HUES6 (cell line): ENCODE measurements around the gene MBD3L2B.

Experiments
- H3K27ac ChIP-seq: 2 replicates; pipeline ENCODE4 v1.7.0; 2013; ENCODE audit warnings: low read depth, mild to moderate bottlenecking, low read length, inconsistent platforms
- H3K27me3 ChIP-seq: 2 replicates; pipeline ENCODE4 v1.6.1; 2013; ENCODE audit warnings: low read length; ENCODE audit not compliant: control insufficient read depth, insufficient read depth
- H3K36me3 ChIP-seq: 2 replicates; pipeline ENCODE4 v1.6.1; 2013; ENCODE audit warnings: low read length; ENCODE audit not compliant: control insufficient read depth, insufficient read depth
- H3K4me1 ChIP-seq: 2 replicates; pipeline ENCODE4 v1.6.1; 2013; ENCODE audit warnings: low read length; ENCODE audit not compliant: control insufficient read depth, insufficient read depth
- H3K4me3 ChIP-seq: 2 replicates; pipeline ENCODE4 v1.5.1; 2013; ENCODE audit warnings: low read depth, low read length
- H3K9ac ChIP-seq: one replicate; pipeline ENCODE4 v1.6.1; 2013; ENCODE audit warnings: mild to moderate bottlenecking, low read length
- H3K9me3 ChIP-seq: 2 replicates; pipeline ENCODE4 v1.6.1; 2013; ENCODE audit warnings: low read depth, low read length; ENCODE audit not compliant: control insufficient read depth, insufficient read depth

MBD3L2B gene

DNA sequence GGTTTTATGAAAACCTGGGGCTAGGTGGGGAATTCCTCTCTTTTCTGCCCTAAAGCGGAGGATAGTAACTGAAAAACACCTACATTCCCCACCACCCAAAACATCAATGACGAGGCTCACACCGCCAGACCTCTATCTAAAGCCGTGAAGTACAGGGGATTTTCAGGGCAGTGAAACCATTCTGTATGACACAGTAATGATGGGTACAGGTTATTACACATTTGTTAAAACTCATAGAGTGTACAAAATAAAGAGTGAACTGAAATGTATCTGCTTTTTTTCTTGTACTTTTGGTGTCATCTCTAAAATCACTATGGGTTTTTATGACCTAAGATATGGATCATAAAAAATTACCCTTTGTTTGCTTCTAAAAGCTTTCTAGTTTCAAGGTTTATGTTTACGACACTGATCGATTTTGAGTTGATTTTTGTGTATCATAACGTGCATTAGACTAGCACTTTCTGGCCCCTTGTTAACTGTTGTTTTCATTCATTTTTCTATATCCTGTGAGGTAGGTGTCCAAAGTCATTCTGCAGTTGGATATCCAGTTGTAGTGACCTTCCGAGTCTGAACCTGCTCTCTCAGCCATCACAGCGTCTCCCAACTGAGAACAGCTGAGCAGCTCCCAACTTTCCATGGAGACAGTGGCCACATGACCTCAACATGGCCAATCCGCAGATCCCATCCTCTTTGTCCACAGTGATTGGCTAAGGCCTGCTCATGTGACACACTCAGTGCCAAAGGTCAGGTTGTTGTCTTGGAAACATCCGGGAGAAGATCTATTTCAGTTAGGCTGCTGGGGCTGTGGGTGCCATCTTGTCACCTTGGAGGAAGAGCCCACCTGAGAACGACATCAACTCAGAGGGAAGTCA lies 10.3 kb downstream of the MBD3L2B start:
- H3K4me3 ChIP-seq, result no peak overlapping the region
- H3K9me3 ChIP-seq, result peaks cover 23% of the 10 kb centered on the region; the same call in 1 of the 2 replicates

DNA sequence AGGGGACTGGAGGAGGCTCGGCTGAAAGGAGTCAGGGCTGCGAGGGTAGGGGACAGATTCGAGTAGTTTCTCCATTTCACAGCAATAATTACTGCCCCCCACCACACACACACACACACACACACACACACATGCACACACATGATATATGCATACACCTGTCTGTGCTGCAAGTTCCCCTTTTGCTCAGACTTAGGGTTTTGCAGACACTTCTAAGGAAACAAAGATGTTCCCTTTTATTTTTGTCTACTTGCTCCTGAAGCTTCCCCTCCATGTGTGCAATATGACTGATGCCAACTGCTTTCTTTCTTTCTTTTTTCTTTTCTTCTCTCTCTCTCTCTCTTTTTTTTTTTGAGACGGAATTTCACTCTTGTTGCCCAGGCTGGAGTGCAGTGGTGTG lies 13.4 kb downstream of the MBD3L2B start:
- H3K9ac ChIP-seq, result no peak overlapping the region
- H3K9me3 ChIP-seq, result peaks cover 28% of the 10 kb centered on the region; the same call in 1 of the 2 replicates
- no peaks in the 10 kb centered on the region for H3K4me1 ChIP-seq
- H3K27ac ChIP-seq, result no peak overlapping the region
- no peaks in the 10 kb centered on the region for H3K36me3 ChIP-seq
- H3K4me3 ChIP-seq, result no peak overlapping the region
- no peaks in the 10 kb centered on the region for H3K27me3 ChIP-seq

More for the DNA sequence above, 10.3 kb downstream of the MBD3L2B start:
- Histone ChIP-seq H3K36me3 (no peaks in the 10 kb centered on the region), H3K9ac (no peak overlapping the region), H3K27me3 (no peaks in the 10 kb centered on the region), H3K4me1 (no peaks in the 10 kb centered on the region), H3K27ac (no peak overlapping the region)

DNA sequence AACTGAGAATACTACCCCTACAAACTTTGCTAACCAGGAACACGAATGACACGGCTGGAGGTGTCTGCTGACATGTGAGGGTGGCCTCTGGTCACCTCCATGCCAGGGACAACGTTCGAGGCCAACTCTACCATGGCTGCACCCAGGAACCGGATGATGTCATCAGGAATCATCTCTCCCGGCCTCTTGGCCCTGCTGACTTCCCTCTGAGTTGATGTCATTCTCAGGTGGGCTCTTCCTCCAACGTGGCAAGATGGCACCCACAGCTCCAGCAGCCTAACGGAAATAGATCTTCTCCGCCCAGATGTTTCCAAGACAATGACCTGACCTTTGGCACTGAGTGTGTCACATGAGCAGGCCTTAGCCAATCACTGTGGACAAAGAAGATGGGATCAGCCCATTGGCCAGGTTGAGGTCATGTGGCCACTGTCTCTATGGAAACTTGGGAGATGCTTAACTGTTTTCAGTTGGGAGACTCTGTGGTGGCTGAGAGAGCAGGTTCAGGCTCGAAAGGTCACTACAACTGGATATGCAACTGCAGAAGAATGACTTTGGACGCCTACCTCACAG lies 15.0 kb downstream of the MBD3L2B start:
- no peak overlapping the region for H3K4me3 ChIP-seq
- H3K9me3 ChIP-seq, result peaks cover 29% of the 10 kb centered on the region; the same call in 1 of the 2 replicates
- peaks cover 3% of the 10 kb centered on the region; the same call in 1 of the 2 replicates for H3K27me3 ChIP-seq
- H3K4me1 ChIP-seq, result no peaks in the 10 kb centered on the region
- H3K9ac ChIP-seq, result no peak overlapping the region
- no peak overlapping the region for H3K27ac ChIP-seq
- H3K36me3 ChIP-seq, result no peaks in the 10 kb centered on the region

DNA sequence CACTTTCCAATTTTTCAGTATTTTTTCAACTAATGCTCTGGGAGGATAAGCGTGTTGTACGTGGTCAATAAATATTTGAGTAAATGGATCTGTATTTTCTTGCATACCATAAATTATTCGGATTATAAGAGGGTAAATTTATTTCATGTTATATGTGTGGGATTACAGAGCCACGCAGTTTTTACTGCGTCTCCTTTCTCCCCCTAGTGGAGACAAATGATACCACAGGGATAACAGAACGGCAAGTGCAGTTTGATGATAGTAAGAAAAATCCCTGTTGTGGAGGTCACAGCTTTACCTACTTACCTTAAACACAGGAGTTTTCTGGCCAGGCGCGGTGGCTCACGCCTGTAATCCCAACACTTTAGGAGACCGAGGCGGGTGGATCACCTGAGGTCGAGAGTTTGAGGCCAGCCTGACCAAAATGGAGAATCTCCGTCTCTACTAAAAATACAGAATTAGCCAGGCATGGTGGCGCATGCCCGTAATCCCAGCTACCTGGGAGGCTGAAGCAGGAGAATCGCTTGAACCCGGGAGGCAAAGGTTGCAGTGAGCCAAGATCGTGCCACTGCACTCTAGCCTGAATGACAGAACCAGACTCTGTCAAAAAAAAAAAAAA lies 16.8 kb downstream of the MBD3L2B start:
- Histone ChIP-seq H3K4me1 (no peaks in the 10 kb centered on the region), H3K9ac (no peak overlapping the region), H3K36me3 (no peaks in the 10 kb centered on the region), H3K27me3 (peaks cover 3% of the 10 kb centered on the region; the same call in 1 of the 2 replicates), H3K27ac (no peak overlapping the region), H3K9me3 (peaks cover 44% of the 10 kb centered on the region; the same call in 1 of the 2 replicates), H3K4me3 (no peak overlapping the region)

DNA sequence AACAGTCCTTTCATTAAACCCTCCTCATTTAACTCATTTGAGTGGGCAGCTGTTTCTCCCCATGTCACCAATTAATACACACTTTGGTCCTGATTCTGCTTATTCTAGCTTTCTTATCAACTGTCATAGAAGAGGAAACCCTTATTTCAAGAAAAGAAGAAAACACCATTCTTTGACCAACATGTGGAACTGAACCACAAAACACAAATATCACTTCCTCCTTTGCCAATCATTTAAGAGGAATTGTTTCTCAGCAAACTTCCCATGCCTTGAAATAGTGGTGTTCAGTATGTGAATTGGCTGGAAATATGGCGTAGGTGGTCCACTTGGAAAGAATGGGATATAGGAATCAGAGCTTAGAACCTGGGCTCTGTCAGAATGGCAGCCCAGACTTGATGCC lies 20.4 kb downstream of the MBD3L2B start:
- no peak overlapping the region for H3K27ac ChIP-seq
- H3K27me3 ChIP-seq, result peaks cover 3% of the 10 kb centered on the region; the same call in 1 of the 2 replicates
- H3K4me3 ChIP-seq, result no peak overlapping the region
- peaks cover 48% of the 10 kb centered on the region; the same call in 1 of the 2 replicates for H3K9me3 ChIP-seq
- no peaks in the 10 kb centered on the region for H3K4me1 ChIP-seq
- no peak overlapping the region for H3K9ac ChIP-seq
- H3K36me3 ChIP-seq, result no peaks in the 10 kb centered on the region

DNA sequence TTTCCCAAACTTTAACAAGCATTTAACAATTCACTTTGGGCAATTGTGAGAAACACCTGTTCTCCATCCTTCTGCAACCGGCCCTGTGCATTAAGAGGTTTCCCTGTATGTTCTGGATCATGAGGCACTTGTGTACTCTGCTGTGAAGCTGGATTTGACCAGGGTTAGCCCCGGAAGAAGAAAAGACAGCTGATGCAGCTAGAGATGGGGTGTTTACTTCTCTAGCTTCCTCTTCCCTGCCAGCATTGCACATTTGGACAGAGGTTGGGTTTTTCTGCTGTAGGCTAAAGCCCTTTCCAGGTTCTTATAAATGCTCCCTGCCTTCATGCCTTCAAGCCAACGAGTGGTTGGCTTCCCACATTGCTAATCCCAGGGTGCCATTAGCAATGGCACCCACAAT lies 20.9 kb downstream of the MBD3L2B start:
- Histone ChIP-seq H3K9ac (no peak overlapping the region), H3K9me3 (peaks cover 51% of the 10 kb centered on the region), H3K27ac (no peak overlapping the region), H3K4me3 (no peak overlapping the region), H3K4me1 (no peaks in the 10 kb centered on the region), H3K36me3 (no peaks in the 10 kb centered on the region), H3K27me3 (peaks cover 3% of the 10 kb centered on the region; the same call in 1 of the 2 replicates)

DNA sequence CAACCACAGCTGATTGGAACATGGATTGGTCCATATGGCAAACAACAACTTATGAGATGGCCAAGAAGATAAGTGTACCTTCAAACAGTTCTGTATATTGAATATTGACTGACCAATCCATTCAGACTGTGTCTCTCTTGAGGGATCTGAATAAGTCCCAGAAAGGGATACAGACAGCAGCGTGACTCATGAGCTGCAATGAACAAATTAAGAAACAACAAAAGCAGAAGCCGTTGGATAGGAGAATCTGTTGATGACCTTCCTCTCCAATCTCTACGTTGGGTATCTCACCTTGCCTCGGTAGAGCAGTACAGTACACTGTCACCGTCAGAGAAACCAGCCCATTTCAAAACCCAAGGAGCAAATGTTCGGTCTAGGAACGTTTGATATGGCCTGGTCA lies 21.3 kb downstream of the MBD3L2B start:
- Histone ChIP-seq H3K27ac (no peak overlapping the region), H3K4me1 (no peaks in the 10 kb centered on the region), H3K36me3 (no peaks in the 10 kb centered on the region), H3K9ac (no peak overlapping the region), H3K9me3 (peaks cover 51% of the 10 kb centered on the region), H3K27me3 (peaks cover 3% of the 10 kb centered on the region; the same call in 1 of the 2 replicates), H3K4me3 (no peak overlapping the region)

DNA sequence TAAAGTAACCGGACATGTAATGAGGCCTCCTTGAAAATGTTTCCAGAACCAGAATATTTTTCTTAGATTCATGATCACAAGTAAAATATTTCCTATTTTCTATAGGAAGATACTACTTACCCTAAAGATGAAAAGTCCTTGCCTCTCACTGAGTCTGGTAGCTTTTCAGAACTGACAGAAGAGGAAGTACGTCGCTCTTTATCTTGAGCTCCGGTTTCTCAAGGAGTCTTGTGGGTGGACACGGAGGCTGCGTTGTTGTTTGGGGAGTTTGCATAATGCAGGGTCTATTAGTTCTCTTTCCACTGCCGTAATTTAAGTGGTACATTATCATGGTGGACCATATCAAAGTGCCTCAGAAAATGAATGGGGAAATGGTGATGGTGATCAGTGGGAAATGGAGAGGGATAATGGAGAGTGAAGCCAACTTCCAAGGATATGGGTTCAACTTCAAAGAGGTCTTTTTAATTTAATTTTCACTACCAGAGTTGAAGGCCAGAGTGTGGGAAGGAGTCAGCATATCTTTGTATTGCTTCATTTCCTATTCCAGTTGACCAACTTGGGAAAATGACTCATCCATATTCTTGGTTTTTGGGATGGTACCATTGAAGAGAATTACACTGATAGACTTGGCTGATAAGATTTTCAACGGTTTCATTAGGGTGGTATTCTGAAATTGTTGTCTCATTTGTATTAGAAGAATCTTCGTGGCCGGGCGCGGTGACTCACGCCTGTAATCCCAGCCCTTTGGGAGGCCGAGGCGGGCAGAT lies 23.4 kb downstream of the MBD3L2B start:
- H3K4me1 ChIP-seq, result no peaks in the 10 kb centered on the region
- no peak overlapping the region for H3K9ac ChIP-seq
- peaks cover 3% of the 10 kb centered on the region; the same call in 1 of the 2 replicates for H3K27me3 ChIP-seq
- no peak overlapping the region for H3K27ac ChIP-seq
- H3K4me3 ChIP-seq, result no peak overlapping the region
- H3K9me3 ChIP-seq, result peaks cover 52% of the 10 kb centered on the region
- H3K36me3 ChIP-seq, result no peaks in the 10 kb centered on the region

DNA sequence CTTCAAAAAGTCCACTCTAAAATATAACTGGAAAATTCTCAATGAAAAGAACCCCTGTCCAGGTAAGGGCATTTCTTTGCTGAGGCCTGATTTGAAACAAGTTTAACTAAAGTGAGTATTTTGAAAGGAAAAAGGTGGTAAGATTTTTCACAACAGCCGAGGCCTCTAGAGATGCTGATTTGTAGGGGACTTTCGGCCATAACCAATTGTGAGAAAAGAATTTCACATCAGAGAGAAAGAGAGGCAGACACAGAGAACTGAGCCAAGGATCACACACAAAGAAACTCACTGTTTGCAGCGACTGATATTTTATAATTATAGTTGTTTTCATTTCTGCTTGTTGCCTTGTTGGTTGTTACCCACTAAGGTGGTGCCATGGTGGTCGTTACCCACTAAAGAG lies 24.4 kb downstream of the MBD3L2B start:
- H3K27ac ChIP-seq, result no peak overlapping the region

DNA sequence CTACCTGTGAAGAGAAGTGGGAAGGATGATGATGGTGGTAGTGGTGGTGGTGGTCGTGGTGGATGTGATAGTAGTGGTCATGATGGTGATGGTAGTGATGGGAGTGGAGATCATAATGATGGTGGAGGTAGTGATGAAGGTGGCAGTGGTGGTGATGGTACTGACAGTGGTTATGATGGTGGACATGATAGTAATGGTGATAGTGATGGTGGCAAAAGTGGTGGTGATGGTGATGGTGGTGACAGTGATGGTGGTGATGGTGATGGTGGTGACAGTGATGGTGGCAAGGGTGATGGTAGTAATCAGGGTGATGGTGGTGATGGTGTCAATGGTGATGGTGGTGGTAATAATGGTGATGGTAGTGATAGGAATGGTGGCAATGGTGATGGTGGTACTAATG lies 26.2 kb downstream of the MBD3L2B start:
- Histone ChIP-seq H3K4me3 (no peak overlapping the region), H3K4me1 (no peaks in the 10 kb centered on the region), H3K36me3 (no peaks in the 10 kb centered on the region), H3K27ac (no peak overlapping the region), H3K9me3 (peaks cover 36% of the 10 kb centered on the region), H3K27me3 (no peaks in the 10 kb centered on the region), H3K9ac (no peak overlapping the region)

More for the DNA sequence above, 24.4 kb downstream of the MBD3L2B start:
- Histone ChIP-seq H3K4me1 (no peaks in the 10 kb centered on the region), H3K4me3 (no peak overlapping the region), H3K27me3 (peaks cover 1% of the 10 kb centered on the region; the same call in 1 of the 2 replicates), H3K36me3 (no peaks in the 10 kb centered on the region), H3K9me3 (peaks cover 45% of the 10 kb centered on the region), H3K9ac (no peak overlapping the region)
